HG02642 (cell line): Measurements from ENCODE around the gene TAAR2.
"Not testable (repeated sequence)": the region's sequence is repeated elsewhere in the genome, so short reads cannot be mapped to it uniquely, and the experiment has no call there.

Source experiments
- ATAC-seq: cut with Tn5 transposase; IDR thresholded peaks from one replicate; pipeline ENCODE4 v1.9.1; 2021; ENCODE audit warnings: mild to moderate bottlenecking; ENCODE audit not compliant: unreplicated experiment, poor library complexity

TAAR2 gene

GRCh38 chr6:132616677-132617076, 7.4 kb downstream of the TAAR2 start:
- no peak for ATAC-seq

- no peak for ATAC-seq
Observed at GRCh38 chr6:132614554-132614953, 9.5 kb downstream of the TAAR2 start.

- ATAC-seq: no peak
Observed at GRCh38 chr6:132612449-132613108, 11.5 kb downstream of the TAAR2 start.

- no peak for ATAC-seq
Observed at GRCh38 chr6:132611616-132612015, 12.5 kb downstream of the TAAR2 start.

- ATAC-seq: peak; percentile 48
Observed at GRCh38 chr6:132607544-132608233, 16.4 kb downstream of the TAAR2 start.

GRCh38 chr6:132604635-132605152, 19.4 kb downstream of the TAAR2 start:
- ATAC-seq: no peak

- ATAC-seq: not testable (repeated sequence)
Observed at GRCh38 chr6:132600900-132601299, 23.2 kb downstream of the TAAR2 start.

GRCh38 chr6:132598473-132598872, 25.6 kb downstream of the TAAR2 start:
- ATAC-seq: peak; percentile 80

GRCh38 chr6:132596201-132596600, 27.9 kb downstream of the TAAR2 start:
- no peak for ATAC-seq

- ATAC-seq: no peak
Observed at GRCh38 chr6:132592855-132593254, 31.2 kb downstream of the TAAR2 start.

- no peak for ATAC-seq
Observed at GRCh38 chr6:132590362-132590761, 33.7 kb downstream of the TAAR2 start.

GRCh38 chr6:132589454-132589853, 34.6 kb downstream of the TAAR2 start, which contains the start of gene TAAR5:
Gene TAAR5 (minus strand): TSS chr6:132589741. CDS start chr6:132589686, 55 bp downstream.
- no peak for ATAC-seq

GRCh38 chr6:132587424-132587823, 36.7 kb downstream of the TAAR2 start:
- ATAC-seq: no peak

GRCh38 chr6:132584698-132585097, 39.4 kb downstream of the TAAR2 start:
- no peak for ATAC-seq

- ATAC-seq: no peak
Observed at GRCh38 chr6:132571774-132572173, 52.3 kb downstream of the TAAR2 start.

- no peak for ATAC-seq
Observed at GRCh38 chr6:132570221-132570777, 53.8 kb downstream of the TAAR2 start, which contains the start of gene TAAR6. Gene TAAR6 (plus strand): TSS chr6:132570322. CDS start chr6:132570322, 0 bp downstream.

GRCh38 chr6:132569170-132569569, 54.9 kb downstream of the TAAR2 start:
- ATAC-seq: no peak

- ATAC-seq: no peak
Observed at GRCh38 chr6:132568611-132569010, 55.5 kb downstream of the TAAR2 start.

GRCh38 chr6:132567566-132567965, 56.5 kb downstream of the TAAR2 start:
- ATAC-seq: no peak
